RWPE2 (cell line): ENCODE results near the gene SHC2.

Experiments used
- ATAC-seq: fragments of 200-7000 bp; cut with Tn5 transposase; 3 replicates; pipeline ENCODE4 v1.9.1; 2021; ENCODE audit warnings: low read depth
- DNase-seq: peaks from one replicate; pipeline ENCODE4 v3.0.0-alpha.2; 2020; ENCODE audit warnings: low spot score
- H3K27ac ChIP-seq: fragments of 450-650 bp; 2 replicates; pipeline ENCODE4 v1.5.1; 2017; ENCODE audit warnings: mild to moderate bottlenecking; ENCODE audit not compliant: poor library complexity, severe bottlenecking
- H3K27me3 ChIP-seq: fragments of 250-450 bp; sonication (Bioruptor Pico); 2 replicates; pipeline ENCODE4 v1.5.1; 2021; ENCODE audit warnings: mild to moderate bottlenecking, moderate library complexity; ENCODE audit not compliant: insufficient read depth, poor library complexity, severe bottlenecking
- H3K36me3 ChIP-seq: fragments of 250-450 bp; sonication (Bioruptor Pico); 2 replicates; pipeline ENCODE4 v1.5.1; 2020; ENCODE audit warnings: low read depth, mild to moderate bottlenecking, moderate library complexity
- H3K4me1 ChIP-seq: fragments of 250-450 bp; sonication (Bioruptor Pico); 2 replicates; pipeline ENCODE4 v1.5.1; 2021; ENCODE audit warnings: mild to moderate bottlenecking, moderate library complexity; ENCODE audit not compliant: insufficient read depth, poor library complexity, severe bottlenecking
- H3K4me3 ChIP-seq: fragments of 250-450 bp; sonication (Bioruptor Pico); 2 replicates; pipeline ENCODE4 v1.5.1; 2021; ENCODE audit warnings: mild to moderate bottlenecking, moderate library complexity; ENCODE audit not compliant: severe bottlenecking
- H3K9me3 ChIP-seq: fragments of 250-450 bp; sonication (Bioruptor Pico); 2 replicates; pipeline ENCODE4 v1.5.1; 2021; ENCODE audit warnings: mild to moderate bottlenecking, moderate library complexity; ENCODE audit not compliant: severe bottlenecking
- CTCF ChIP-seq: fragments of 450-650 bp; IDR thresholded peaks from one replicate; pipeline ENCODE4 v1.5.1; 2017; ENCODE audit warnings: mild to moderate bottlenecking, moderate library complexity; ENCODE audit not compliant: poor library complexity, severe bottlenecking

Gene SHC2

GRCh38 chr19:402786-403185 lies 58.0 kb downstream of the SHC2 start:
- Histone ChIP-seq H3K4me1 (no peaks in the 10 kb centered on the region), H3K9me3 (no peaks in the 10 kb centered on the region), H3K27ac (no peak overlapping the region), H3K4me3 (no peak overlapping the region), H3K27me3 (no peaks in the 10 kb centered on the region), H3K36me3 (no peaks in the 10 kb centered on the region)
- no peak for TF ChIP-seq CTCF
- DNase-seq (no peak), ATAC-seq (no peak)

GRCh38 chr19:401866-402511 lies 58.8 kb downstream of the SHC2 start:
- Histone ChIP-seq H3K9me3 (no peaks in the 10 kb centered on the region), H3K4me1 (no peaks in the 10 kb centered on the region), H3K27ac (no peak overlapping the region), H3K27me3 (no peaks in the 10 kb centered on the region), H3K4me3 (no peak overlapping the region), H3K36me3 (no peaks in the 10 kb centered on the region)
- no peak for TF ChIP-seq CTCF
- DNase-seq (peak; percentile 33), ATAC-seq (no peak)

GRCh38 chr19:400976-401865 lies 59.6 kb downstream of the SHC2 start:
- Histone ChIP-seq H3K4me1 (no peaks in the 10 kb centered on the region), H3K27ac (no peak overlapping the region), H3K27me3 (no peaks in the 10 kb centered on the region), H3K4me3 (no peak overlapping the region), H3K36me3 (no peaks in the 10 kb centered on the region), H3K9me3 (no peaks in the 10 kb centered on the region)
- no peak for ATAC-seq
- no peak for TF ChIP-seq CTCF
- DNase-seq = peak; percentile 46

GRCh38 chr19:399370-399769 lies 61.5 kb downstream of the SHC2 start:
- Histone ChIP-seq H3K4me3 (no peak overlapping the region), H3K36me3 (no peaks in the 10 kb centered on the region), H3K27me3 (no peaks in the 10 kb centered on the region), H3K4me1 (no peaks in the 10 kb centered on the region), H3K27ac (no peak overlapping the region), H3K9me3 (no peaks in the 10 kb centered on the region)
- no peak for TF ChIP-seq CTCF
- no peak for ATAC-seq
- peak; percentile 27 for DNase-seq

GRCh38 chr19:398719-399118 lies 62.1 kb downstream of the SHC2 start:
- no peaks in the 10 kb centered on the region for H3K4me1 ChIP-seq
- H3K27ac ChIP-seq = no peak overlapping the region
- H3K4me3 ChIP-seq = no peak overlapping the region
- no peak for TF ChIP-seq CTCF
- peak; percentile 36 for DNase-seq
- H3K9me3 ChIP-seq = no peaks in the 10 kb centered on the region
- ATAC-seq = no peak
- H3K36me3 ChIP-seq = no peaks in the 10 kb centered on the region
- no peaks in the 10 kb centered on the region for H3K27me3 ChIP-seq
